IMR-90 (cell line): Measurements from ENCODE around the gene ZFAND2B. TPM values are rescaled to one million over a fixed set of nuclear protein-coding genes. Genes with fewer than 3 reads are reported as not detected.

Experiments
- ATAC-seq: fragments of 200-7000 bp; cut with Tn5 transposase; 2 replicates; pipeline ENCODE4 v1.9.1; 2020; ENCODE audit warnings: low read depth, mild to moderate bottlenecking, moderate library complexity
- BruUV-seq: library from RNA; stranded (reverse); fragments of 400-500 nt; replicated peaks from 2 replicates; lab custom pipeline; 2021; lab: Mats Ljungman, UMichigan
- CTCF ChIA-PET: fragments of 300-600 bp; formaldehyde crosslinking; extraction: SDS; loops from one replicate; lab custom pipeline; 2021; ENCODE audit warnings: antibody characterized with exemption; lab: Yijun Ruan, JAX
- POLR2A ChIA-PET: fragments of 300-600 bp; sonication (Branson Sonifier 250); formaldehyde crosslinking; loops from one replicate; lab custom pipeline; 2022; ENCODE audit warnings: antibody characterized with exemption; ENCODE audit not compliant: unreplicated experiment; lab: Charles Lee
- DNase-seq: peaks from one replicate; pipeline ENCODE4 v3.0.0; 2013
- H2AFZ ChIP-seq: replicated peaks from 2 replicates; pipeline ENCODE3; 2013; ENCODE audit warnings: low read length, mild to moderate bottlenecking; ENCODE audit not compliant: poor library complexity
- H2AK5ac ChIP-seq: 2 replicates; pipeline ENCODE4 v1.6.1; 2013; ENCODE audit warnings: low read depth, low read length, inconsistent platforms
- H2AK9ac ChIP-seq: replicated peaks from 2 replicates; pipeline ENCODE3; 2013; ENCODE audit warnings: mild to moderate bottlenecking, low read depth, low read length, moderate library complexity; ENCODE audit not compliant: poor library complexity
- H2BK120ac ChIP-seq: 2 replicates; pipeline ENCODE4 v1.6.1; 2013; ENCODE audit warnings: low read depth, low read length, inconsistent platforms
- H2BK15ac ChIP-seq: 3 replicates; pipeline ENCODE4 v1.6.1; 2013; ENCODE audit warnings: low read depth, low read length, inconsistent platforms
- H2BK20ac ChIP-seq: 2 replicates; pipeline ENCODE4 v1.6.1; 2013; ENCODE audit warnings: low read depth, mild to moderate bottlenecking, inconsistent platforms, low read length, moderate library complexity
- H2BK5ac ChIP-seq: 2 replicates; pipeline ENCODE4 v1.6.1; 2013; ENCODE audit warnings: mild to moderate bottlenecking, low read depth, low read length, inconsistent platforms; ENCODE audit not compliant: poor library complexity, severe bottlenecking
- H3K14ac ChIP-seq: replicated peaks from 2 replicates; pipeline ENCODE4 v1.6.1; 2013; ENCODE audit warnings: low read depth, low read length, inconsistent platforms
- H3K18ac ChIP-seq: 2 replicates; pipeline ENCODE4 v1.6.1; 2013; ENCODE audit warnings: low read depth, low read length, control low read depth
- H3K23ac ChIP-seq: 2 replicates; pipeline ENCODE4 v1.6.1; 2013; ENCODE audit warnings: low read depth, low read length, inconsistent platforms
- H3K27ac ChIP-seq: 2 replicates; pipeline ENCODE4 v1.5.1; 2013; ENCODE audit warnings: mild to moderate bottlenecking, control low read depth, low read length; ENCODE audit not compliant: insufficient read depth
- H3K27me3 ChIP-seq: 2 replicates; pipeline ENCODE4 v1.6.1; 2013; ENCODE audit warnings: low read length; ENCODE audit not compliant: control insufficient read depth, insufficient read depth
- H3K36me3 ChIP-seq: 2 replicates; pipeline ENCODE4 v1.6.1; 2013; ENCODE audit warnings: low read length, mixed read lengths; ENCODE audit not compliant: control insufficient read depth, insufficient read depth
- H3K4ac ChIP-seq: 2 replicates; pipeline ENCODE4 v1.6.1; 2013; ENCODE audit warnings: low read depth, low read length, inconsistent platforms
- H3K4me1 ChIP-seq: 2 replicates; pipeline ENCODE4 v1.6.1; 2013; ENCODE audit warnings: low read length, mixed read lengths; ENCODE audit not compliant: control insufficient read depth, insufficient read depth
- H3K4me2 ChIP-seq: 2 replicates; pipeline ENCODE4 v1.6.1; 2013; ENCODE audit warnings: low read depth, mild to moderate bottlenecking, control low read depth, low read length, moderate library complexity
- H3K4me3 ChIP-seq: 2 replicates; pipeline ENCODE4 v1.5.1; 2013; ENCODE audit warnings: low read depth, mild to moderate bottlenecking, control low read depth, low read length, moderate library complexity; ENCODE audit not compliant: insufficient read depth
- H3K56ac ChIP-seq: 2 replicates; pipeline ENCODE4 v1.6.1; 2013; ENCODE audit warnings: low read length, inconsistent platforms; ENCODE audit not compliant: insufficient read depth; ENCODE audit errors: extremely low read depth
- H3K79me1 ChIP-seq, 2 experiments: 2 replicates each; pipeline ENCODE4 v1.6.1; 2013; ENCODE audit warnings: low read length in 2 of 2, inconsistent platforms in 1 of 2, low read depth in 1 of 2
- H3K9ac ChIP-seq: 2 replicates; pipeline ENCODE4 v1.6.1; 2013; ENCODE audit warnings: low read depth, low read length, control low read depth
- H3K9me1 ChIP-seq: 2 replicates; pipeline ENCODE4 v1.6.1; 2013; ENCODE audit warnings: low read length, inconsistent platforms; ENCODE audit not compliant: insufficient read depth
- H3K9me3 ChIP-seq: 2 replicates; pipeline ENCODE4 v1.6.1; 2013; ENCODE audit warnings: low read length; ENCODE audit not compliant: control insufficient read depth, insufficient read depth
- H4K20me1 ChIP-seq: 2 replicates; pipeline ENCODE4 v1.6.1; 2013; ENCODE audit warnings: low read length, inconsistent platforms; ENCODE audit not compliant: insufficient read depth
- H4K5ac ChIP-seq: 2 replicates; pipeline ENCODE4 v1.6.1; 2013; ENCODE audit warnings: mild to moderate bottlenecking, low read depth, low read length, control low read depth
- H4K8ac ChIP-seq, 2 experiments: 2 replicates each; pipeline ENCODE4 v1.6.1; 2013; ENCODE audit warnings: low read depth in 2 of 2, low read length in 2 of 2, control low read depth in 1 of 2, inconsistent platforms in 1 of 2
- H4K91ac ChIP-seq: 2 replicates; pipeline ENCODE4 v1.6.1; 2013; ENCODE audit warnings: low read depth, low read length, inconsistent platforms; ENCODE audit not compliant: insufficient read depth
- BHLHE40 ChIP-seq: fragments of 150-350 bp; IDR thresholded peaks from 2 replicates; pipeline ENCODE4 v1.6.1; 2016; ENCODE audit warnings: mild to moderate bottlenecking, low read depth, low read length
- CEBPB ChIP-seq: IDR thresholded peaks from 2 replicates; pipeline ENCODE4 v1.6.1; 2012; ENCODE audit warnings: low read depth, low read length, improper control_type of control experiment
- CHD1 ChIP-seq: IDR thresholded peaks from 2 replicates; pipeline ENCODE4 v1.6.1; 2012; ENCODE audit warnings: low read depth, low read length, improper control_type of control experiment
- FOS ChIP-seq: fragments of 150-350 bp; IDR thresholded peaks from 2 replicates; pipeline ENCODE4 v1.6.1; 2016; ENCODE audit warnings: low read depth, low read length
- MAFK ChIP-seq: IDR thresholded peaks from 2 replicates; pipeline ENCODE4 v1.6.1; 2012; ENCODE audit warnings: low read depth, low read length, improper control_type of control experiment
- MAZ ChIP-seq: IDR thresholded peaks from 2 replicates; pipeline ENCODE4 v1.6.1; 2012; ENCODE audit warnings: low read depth, mild to moderate bottlenecking, low read length, improper control_type of control experiment, moderate library complexity, borderline replicate concordance
- MXI1 ChIP-seq: IDR thresholded peaks from 2 replicates; pipeline ENCODE4 v1.6.1; 2012; ENCODE audit warnings: low read depth, mild to moderate bottlenecking, low read length, moderate library complexity, borderline replicate concordance
- NFE2L2 ChIP-seq: fragments of 150-350 bp; IDR thresholded peaks from 2 replicates; pipeline ENCODE4 v1.6.1; 2016; ENCODE audit warnings: low read depth, mild to moderate bottlenecking, low read length
- POLR2A ChIP-seq: IDR thresholded peaks from 2 replicates; pipeline ENCODE4 v1.6.1; 2012; ENCODE audit warnings: mild to moderate bottlenecking, low read depth, low read length
- RCOR1 ChIP-seq: IDR thresholded peaks from 2 replicates; pipeline ENCODE4 v1.6.1; 2012; ENCODE audit warnings: mild to moderate bottlenecking, low read length, improper control_type of control experiment; ENCODE audit not compliant: insufficient replicate concordance
- RFX5 ChIP-seq: IDR thresholded peaks from 2 replicates; pipeline ENCODE4 v1.8.0; 2012; ENCODE audit warnings: low read depth, mild to moderate bottlenecking, low read length, moderate library complexity
- SMC3 ChIP-seq: fragments of 150-350 bp; IDR thresholded peaks from 2 replicates; pipeline ENCODE4 v1.6.1; 2016; ENCODE audit warnings: low read depth, mild to moderate bottlenecking, antibody characterized with exemption, low read length, moderate library complexity
- WGBS, 2 experiments: methylation state at CpG; one replicate each; pipeline versions ENCODE4 v1.1.5 to v1.1.7; 2013; ENCODE audit warnings: missing lambda C conversion rate in 2 of 2; ENCODE audit not compliant: insufficient read length in 1 of 2; ENCODE audit errors: extremely low coverage in 2 of 2; 5-methylcytosine and 5-hydroxymethylcytosine counted together
- dilution Hi-C: fragments of 300-500 bp; cut with HindIII; formaldehyde crosslinking; loops from one replicate; pipeline ENCODE4 v1.14.3; 2018; ENCODE audit warnings: low sequenced_read_pairs; ENCODE audit not compliant: unreplicated experiment
- in situ Hi-C: fragments of 300-500 bp; cut with MboI; formaldehyde crosslinking; loops from 3 replicates; pipeline ENCODE4 v1.14.3; 2019; ENCODE audit warnings: low sequenced_read_pairs, inconsistent platforms, mixed read lengths
- intact Hi-C: fragments of 100-400 bp; cut with micrococcal nuclease; formaldehyde crosslinking; loops from 2 replicates; pipeline ENCODE4 v1.10.0; 2022
- polyA plus RNA-seq, 3 experiments: library from polyadenylated mRNA; depleted of rRNA; stranded (reverse); fragments of >200 nt; gene quantifications; 2 replicates each; pipeline ENCODE4 v1.2.3, GENCODE V29; 2012; ENCODE audit warnings: low replicate concordance in 1 of 3
- total RNA-seq: library from RNA; depleted of rRNA; stranded (reverse); fragments of >200 nt; gene quantifications from 2 replicates; pipeline ENCODE4 v1.2.3, GENCODE V29; 2012
- TF ChIP-seq, protein P1 (sequence below): fragments of 150-350 bp; IDR thresholded peaks from 2 replicates; pipeline ENCODE4 v1.6.1; 2017; ENCODE audit warnings: mild to moderate bottlenecking, antibody characterized with exemption, low read length, low read depth
- TF ChIP-seq, protein P2 (sequence below): fragments of 150-350 bp; IDR thresholded peaks from 2 replicates; pipeline ENCODE4 v1.6.1; 2016; ENCODE audit warnings: low read depth, mild to moderate bottlenecking, low read length, moderate library complexity, borderline replicate concordance

ZFAND2B gene
- total and polyA plus RNA-seq, 2 of the 4 experiments (the other 2 are of a cell fraction) = 25.5 to 38.3 TPM

DNA sequence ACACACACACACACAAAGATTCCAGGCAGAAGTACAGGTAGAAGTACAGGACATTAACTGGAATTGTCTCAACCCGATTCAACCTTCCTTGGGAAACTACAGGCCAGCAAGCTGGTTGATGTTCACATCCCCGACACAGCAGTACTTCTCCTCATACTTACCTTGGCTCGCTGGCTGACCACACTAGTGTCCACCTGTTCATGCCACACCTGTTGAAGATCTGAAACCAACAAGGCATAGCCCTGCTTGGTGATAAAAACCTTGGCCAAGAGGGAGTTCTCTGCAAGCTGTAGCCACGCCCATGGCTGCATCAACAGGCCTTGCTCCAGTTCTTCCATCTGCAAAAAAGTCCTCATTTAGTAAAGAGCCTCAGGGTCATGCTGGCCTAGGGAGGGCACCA, 48.6 kb upstream of the ZFAND2B start:
- Histone ChIP-seq H4K91ac (no peak overlapping the region), H4K5ac (no peak overlapping the region), H3K79me1 (peaks cover 5 to 17% of the 10 kb centered on the region in 2 experiments; a peak in 2 of 4 replicates), H2AK5ac (peak overlapping the region; percentile 23; the same call in 1 of the 2 replicates), H4K20me1 (no peaks in the 10 kb centered on the region), H3K56ac (no peak overlapping the region), H2AFZ (no peak overlapping the region), H3K4me2 (no peak overlapping the region), H3K23ac (no peak overlapping the region), H2BK20ac (no peak overlapping the region), H3K9ac (no peak overlapping the region), H3K36me3 (0 out of 2 replicates have a peak, but pooled peaks cover 3% of the 10 kb centered on the region), H3K18ac (no peak overlapping the region), H3K27me3 (no peaks in the 10 kb centered on the region), H2AK9ac (no peak overlapping the region), H3K14ac (no peak overlapping the region), H3K4me1 (peaks cover 3% of the 10 kb centered on the region; the same call in 1 of the 2 replicates), H3K9me1 (no peaks in the 10 kb centered on the region; the same call in 1 of the 2 replicates), H2BK5ac (no peak overlapping the region), H3K4me3 (no peak overlapping the region), H2BK15ac (no peak overlapping the region), H3K9me3 (no peaks in the 10 kb centered on the region), H3K27ac (no peak overlapping the region), H3K4ac (no peak overlapping the region), H2BK120ac (no peak overlapping the region), H4K8ac (no peak overlapping the region)
- CTCF ChIA-PET = interaction anchor here (0.6 to 1.3 kb wide), 3 partner anchors 99 to 211 kb away, joined by 3 to 4 read pairs (median 3); no protein-coding TSS in a partner anchor
- WGBS, 2 experiments = 90% methylated on average over 1 of the region's 4 CpGs; no CpG with 5 or more reads in 1 of the 2 experiments
- no peak for DNase-seq
- no TSS peak for BruUV-seq
- in situ Hi-C loops (no loop called here), intact Hi-C loops (no loop called here), dilution Hi-C loops (no loop called here)
- POLR2A ChIA-PET = no interaction called here
- TF ChIP-seq CHD1 (no peak), CEBPB (no peak), RCOR1 (no peak), MAFK (no peak), MAZ (no peak), MXI1 (no peak), RFX5 (no peak), SMC3 (no peak), NFE2L2 (no peak), FOS (no peak), POLR2A (no peak), BHLHE40 (no peak)
- TF ChIP-seq, protein P1, sequence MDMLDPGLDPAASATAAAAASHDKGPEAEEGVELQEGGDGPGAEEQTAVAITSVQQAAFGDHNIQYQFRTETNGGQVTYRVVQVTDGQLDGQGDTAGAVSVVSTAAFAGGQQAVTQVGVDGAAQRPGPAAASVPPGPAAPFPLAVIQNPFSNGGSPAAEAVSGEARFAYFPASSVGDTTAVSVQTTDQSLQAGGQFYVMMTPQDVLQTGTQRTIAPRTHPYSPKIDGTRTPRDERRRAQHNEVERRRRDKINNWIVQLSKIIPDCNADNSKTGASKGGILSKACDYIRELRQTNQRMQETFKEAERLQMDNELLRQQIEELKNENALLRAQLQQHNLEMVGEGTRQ = no peak
- TF ChIP-seq, protein P2, sequence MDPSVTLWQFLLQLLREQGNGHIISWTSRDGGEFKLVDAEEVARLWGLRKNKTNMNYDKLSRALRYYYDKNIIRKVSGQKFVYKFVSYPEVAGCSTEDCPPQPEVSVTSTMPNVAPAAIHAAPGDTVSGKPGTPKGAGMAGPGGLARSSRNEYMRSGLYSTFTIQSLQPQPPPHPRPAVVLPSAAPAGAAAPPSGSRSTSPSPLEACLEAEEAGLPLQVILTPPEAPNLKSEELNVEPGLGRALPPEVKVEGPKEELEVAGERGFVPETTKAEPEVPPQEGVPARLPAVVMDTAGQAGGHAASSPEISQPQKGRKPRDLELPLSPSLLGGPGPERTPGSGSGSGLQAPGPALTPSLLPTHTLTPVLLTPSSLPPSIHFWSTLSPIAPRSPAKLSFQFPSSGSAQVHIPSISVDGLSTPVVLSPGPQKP = no peak
- ATAC-seq = no peak
